Right ventricle myocardium superior (tissue), 1 donor: Measurements from ENCODE around the gene GJA10. TPM values are rescaled to one million over a fixed set of nuclear protein-coding genes. Genes with fewer than 3 reads are reported as not detected.
A peak's percentile ranks its signal among the peaks of the same experiment; 100 is the strongest.
"Not testable (repeated sequence)": the region's sequence is repeated elsewhere in the genome, so short reads cannot be mapped to it uniquely, and the experiment has no call there.

Experiments
- ATAC-seq: fragments of 200-7000 bp; cut with Tn5 transposase; one replicate; pipeline ENCODE4 v1.9.1; 2020; ENCODE audit warnings: mild to moderate bottlenecking; ENCODE audit not compliant: poor library complexity
- DNase-seq: peaks from one replicate; pipeline ENCODE4 v3.0.0-alpha.2; 2020
- intact Hi-C: fragments of 100-400 bp; cut with DNase I; formaldehyde crosslinking; loops from one replicate; pipeline ENCODE4 v1.11.2; 2022
- long read RNA-seq: library from polyadenylated mRNA; unstranded; transcript quantifications from one replicate; pipeline ENCODE4 v2.0.0, GENCODE V29; 2021
- total RNA-seq: library from RNA; stranded (reverse); fragmentation: NEBNext Ultra II Directional; extraction: Animal tissue kit (Norgen Biotek cat#: 25700); gene quantifications from one replicate; pipeline ENCODE4 v1.2.1, GENCODE V29; 2021
- donor health status: DM: no; HTN: yes; CAD: no; lungs with severe emphysema.

Gene GJA10
- total RNA-seq, result not detected
- long read RNA-seq, result 0 reads

DNA sequence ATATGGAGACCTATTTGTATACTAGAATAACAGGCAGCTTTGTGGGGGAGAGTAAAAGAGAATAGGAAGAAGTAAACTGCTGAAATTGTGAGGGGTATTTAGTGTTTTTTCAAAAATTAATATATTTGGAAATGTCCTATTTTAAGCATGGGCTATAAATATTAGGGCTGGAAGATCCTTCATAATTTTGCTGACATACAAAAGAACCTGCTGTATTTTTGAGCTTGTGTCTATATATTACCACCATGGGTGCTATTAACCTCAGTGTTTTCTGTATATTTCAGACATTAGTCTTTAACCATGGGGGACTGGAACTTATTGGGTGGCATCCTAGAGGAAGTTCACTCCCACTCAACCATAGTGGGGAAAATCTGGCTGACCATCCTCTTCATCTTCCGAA, at the start of gene GJA10:
GJA10 (plus strand) TSS at position 301 of the 400 bp plus-strand sequence; CDS start at position 301, 0 bp downstream.
- ATAC-seq (no peak), DNase-seq (no peak)
- intact Hi-C loops, result no loop called here

DNA sequence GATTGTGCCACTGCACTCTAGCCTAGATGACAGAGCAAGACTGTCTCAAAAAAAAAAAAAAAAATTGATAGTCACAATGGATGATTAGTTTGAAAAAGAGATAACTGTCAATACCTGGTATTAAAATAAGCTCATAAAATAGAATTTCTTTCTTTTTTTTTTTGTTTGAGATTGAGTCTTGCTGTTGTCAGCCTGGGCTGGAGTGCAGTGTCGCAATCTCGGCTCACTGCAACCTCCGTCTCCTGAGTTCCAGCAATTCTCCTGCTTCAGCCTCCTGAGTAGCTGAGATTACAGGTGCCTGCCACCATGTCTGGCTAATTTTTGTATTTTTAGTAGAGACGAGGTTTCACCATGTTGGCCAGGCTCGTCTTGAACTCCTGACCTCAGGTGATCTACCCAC, 46.8 kb upstream of the GJA10 start:
- intact Hi-C loops, DNase-seq, ATAC-seq: not testable (repeated sequence)

DNA sequence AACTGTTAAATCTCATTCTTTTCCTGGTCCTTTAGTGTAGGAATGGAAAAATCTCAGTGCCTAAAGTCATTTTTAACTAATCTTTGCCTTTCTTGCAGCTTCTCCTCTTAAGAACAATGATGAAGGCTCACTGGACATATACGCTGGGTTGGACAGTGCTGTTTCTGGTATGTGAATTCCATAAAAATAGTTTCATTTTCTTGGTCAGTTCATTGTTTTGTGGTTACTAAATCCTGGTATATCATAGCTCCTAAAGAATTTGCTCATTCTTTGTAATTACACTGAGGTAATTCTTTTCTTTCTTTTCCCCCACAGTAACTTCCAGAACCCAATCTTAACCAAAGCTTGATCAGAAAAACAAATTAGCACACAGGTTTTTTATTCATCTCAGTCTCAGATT, 41.2 kb upstream of the GJA10 start:
- intact Hi-C loops, result no loop called here
- DNase-seq (no peak), ATAC-seq (no peak)

DNA sequence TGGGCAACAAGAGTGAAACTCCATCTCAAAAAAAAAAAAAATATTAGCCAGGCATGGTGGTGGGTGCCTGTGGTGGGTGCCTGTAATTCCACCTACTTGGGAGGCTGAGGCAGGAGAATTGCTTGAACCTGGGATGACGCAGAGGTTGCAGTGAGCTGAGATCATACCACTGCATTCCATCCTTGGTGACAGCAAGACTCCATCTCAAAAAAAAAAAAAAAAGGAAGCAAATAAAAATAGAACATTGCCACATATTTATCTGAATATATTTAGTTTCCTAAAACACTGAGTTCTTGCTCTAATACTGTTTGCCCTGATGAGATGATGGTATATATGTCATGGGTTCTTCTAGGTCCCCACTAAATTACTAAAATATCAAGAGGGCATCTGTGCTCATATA, 36.2 kb upstream of the GJA10 start:
- DNase-seq (no peak), ATAC-seq (no peak)
- intact Hi-C loops, result no loop called here

DNA sequence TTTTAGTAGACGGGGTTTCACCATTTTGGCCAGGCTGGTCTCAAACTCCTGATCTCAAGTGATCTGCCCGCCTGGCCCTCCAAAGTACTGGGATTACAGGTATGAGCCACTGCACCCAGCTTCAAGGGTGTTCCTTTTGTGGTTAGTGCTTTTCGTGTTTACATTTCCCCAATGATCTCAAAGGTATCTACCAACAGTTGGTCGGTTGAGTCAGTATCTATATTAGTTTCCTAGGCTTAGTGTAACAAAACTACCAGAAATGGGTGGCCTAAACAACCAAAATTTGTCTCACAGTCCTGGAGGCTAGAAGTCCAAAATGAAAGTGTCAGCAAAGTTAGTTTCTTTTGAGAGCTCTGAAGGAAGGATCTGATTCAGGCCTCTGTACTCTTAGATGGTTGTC, 34.5 kb upstream of the GJA10 start:
- DNase-seq (no peak), ATAC-seq (no peak)
- intact Hi-C loops, result no loop called here

DNA sequence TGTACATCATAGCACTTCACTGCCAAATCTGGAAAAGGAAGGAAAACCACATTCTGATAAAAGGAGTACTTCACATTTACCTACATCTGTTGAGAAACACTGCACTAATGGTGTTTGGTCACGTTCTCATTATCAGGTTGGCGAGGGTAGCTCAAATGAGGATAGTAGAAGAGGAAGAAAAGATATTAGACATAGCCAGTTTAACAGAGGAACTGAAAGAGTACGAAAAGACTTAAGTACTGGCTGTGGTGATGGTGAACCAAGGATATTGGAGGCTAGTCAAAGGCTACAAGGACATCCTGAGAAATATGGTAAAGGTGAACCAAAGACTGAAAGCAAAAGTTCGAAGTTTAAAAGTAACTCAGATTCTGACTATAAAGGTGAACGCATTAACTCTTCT, 32.0 kb upstream of the GJA10 start:
- DNase-seq (no peak), ATAC-seq (no peak)
- intact Hi-C loops, result no loop called here

DNA sequence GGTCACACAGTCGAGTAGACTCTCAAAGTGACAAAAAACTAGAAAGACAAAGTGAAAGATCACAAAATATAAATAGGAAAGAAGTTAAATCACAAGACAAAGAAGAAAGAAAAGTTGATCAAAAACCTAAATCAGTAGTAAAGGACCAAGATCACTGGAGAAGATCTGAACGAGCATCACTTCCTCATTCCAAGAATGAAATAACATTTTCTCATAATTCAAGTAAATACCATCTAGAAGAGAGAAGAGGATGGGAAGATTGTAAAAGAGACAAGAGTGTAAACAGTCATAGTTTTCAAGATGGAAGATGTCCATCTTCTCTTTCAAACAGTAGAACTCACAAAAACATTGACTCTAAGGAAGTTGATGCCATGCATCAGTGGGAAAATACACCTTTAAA, 31.6 kb upstream of the GJA10 start:
- intact Hi-C loops, result no loop called here
- no peak for ATAC-seq

DNA sequence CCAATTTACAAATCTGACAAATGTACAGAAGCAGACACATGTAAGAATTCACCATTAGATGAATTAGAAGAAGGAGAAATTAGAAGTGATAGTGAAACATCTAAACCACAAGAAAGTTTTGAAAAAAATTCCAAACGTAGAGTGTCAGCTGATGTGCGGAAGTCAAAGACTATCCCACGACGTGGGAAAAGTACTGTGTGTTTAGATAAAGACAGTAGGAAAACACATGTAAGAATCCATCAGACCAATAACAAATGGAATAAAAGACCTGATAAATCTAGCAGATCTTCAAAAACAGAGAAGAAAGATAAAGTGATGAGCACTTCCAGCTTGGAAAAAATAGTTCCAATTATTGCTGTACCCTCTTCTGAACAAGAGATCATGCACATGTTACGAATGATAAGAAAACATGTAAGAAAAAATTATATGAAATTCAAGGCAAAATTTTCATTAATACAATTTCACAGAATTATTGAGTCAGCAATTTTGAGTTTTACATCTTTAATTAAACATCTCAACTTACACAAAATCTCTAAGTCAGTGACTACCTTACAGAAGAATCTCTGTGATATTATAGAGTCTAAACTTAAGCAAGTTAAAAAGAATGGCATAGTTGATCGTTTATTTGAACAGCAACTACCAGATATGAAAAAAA, 28.1 kb upstream of the GJA10 start:
- intact Hi-C loops, result no loop called here
- ATAC-seq, result no peak
- DNase-seq, result no peak

More for the DNA sequence above, 31.6 kb upstream of the GJA10 start:
- DNase-seq, result no peak

DNA sequence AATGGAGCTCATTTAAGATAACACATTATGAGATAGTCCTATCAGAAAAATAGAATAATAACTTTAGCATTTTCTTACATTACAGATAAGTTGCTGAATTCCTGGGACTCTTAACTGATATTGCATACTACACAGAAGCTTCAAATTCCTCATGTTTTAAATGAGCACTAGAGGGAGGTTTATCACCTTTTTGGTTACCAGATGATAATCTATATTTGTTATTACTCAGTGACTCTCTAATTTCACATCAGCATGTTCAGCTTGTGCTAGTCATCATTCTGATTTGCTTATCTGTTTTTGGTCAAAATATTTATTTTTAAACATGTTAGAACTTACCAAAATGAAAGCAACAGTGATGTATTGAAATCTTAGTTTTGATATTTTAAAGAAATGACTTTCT, 20.5 kb upstream of the GJA10 start:
- no peak for DNase-seq
- no peak for ATAC-seq
- intact Hi-C loops, result no loop called here

DNA sequence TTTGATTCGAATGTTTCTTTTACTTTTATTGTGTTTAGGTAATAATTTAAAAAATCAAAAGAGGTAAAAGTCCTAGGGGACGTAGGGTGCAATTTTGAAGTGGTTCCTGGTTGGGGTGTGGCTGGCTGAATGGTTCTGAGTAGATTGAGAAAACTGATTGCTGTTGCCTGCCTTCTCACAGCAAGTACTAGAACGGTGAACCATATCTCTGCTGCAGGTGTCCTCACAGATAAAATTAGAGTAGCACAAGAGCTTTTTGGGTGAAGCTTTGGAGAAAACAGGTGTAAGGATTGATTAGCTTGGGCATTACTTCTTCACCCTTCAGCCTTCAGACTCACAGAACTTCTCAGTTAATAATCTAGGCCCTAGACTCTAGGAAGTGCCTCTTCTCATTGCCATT, 19.8 kb upstream of the GJA10 start:
- ATAC-seq (no peak), DNase-seq (no peak)
- intact Hi-C loops, result no loop called here

DNA sequence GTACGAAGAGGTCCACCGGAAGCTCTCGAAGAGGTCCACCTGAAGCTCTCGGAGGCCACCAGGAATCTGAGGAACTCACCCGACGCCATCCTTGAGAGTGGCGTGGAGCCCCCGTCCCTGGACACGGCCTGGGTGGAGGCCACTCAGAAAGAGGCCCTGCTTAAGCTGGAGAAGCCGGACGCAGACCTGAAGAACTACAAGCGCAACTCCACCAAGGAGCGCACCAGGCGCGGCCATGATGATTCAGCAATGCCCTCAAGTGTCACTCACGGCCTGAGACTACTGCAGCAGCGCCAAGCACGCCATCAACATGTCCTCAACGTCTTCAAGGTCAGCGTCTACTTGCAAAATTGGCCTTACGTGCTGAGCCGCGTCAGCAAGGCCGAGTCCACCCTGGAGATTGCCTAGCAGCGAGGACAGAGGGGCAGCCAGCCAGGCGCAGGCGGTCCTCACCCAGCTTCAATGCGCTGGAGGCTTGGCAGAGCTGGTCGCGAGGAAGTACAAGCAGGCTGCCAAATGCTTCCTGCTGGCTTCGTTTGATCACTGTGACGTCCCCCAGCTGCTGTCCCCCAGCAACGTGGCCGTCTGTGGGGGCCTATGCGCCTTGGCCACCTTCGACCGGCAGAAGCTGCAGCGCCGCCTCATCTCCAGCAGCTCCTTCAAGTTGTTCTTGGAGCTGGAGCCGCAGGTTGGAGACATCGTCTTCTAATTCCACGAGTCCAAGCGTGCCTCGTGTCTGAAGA, 7.7 kb upstream of the GJA10 start:
- DNase-seq (no peak), ATAC-seq (no peak)
- intact Hi-C loops, result no loop called here

DNA sequence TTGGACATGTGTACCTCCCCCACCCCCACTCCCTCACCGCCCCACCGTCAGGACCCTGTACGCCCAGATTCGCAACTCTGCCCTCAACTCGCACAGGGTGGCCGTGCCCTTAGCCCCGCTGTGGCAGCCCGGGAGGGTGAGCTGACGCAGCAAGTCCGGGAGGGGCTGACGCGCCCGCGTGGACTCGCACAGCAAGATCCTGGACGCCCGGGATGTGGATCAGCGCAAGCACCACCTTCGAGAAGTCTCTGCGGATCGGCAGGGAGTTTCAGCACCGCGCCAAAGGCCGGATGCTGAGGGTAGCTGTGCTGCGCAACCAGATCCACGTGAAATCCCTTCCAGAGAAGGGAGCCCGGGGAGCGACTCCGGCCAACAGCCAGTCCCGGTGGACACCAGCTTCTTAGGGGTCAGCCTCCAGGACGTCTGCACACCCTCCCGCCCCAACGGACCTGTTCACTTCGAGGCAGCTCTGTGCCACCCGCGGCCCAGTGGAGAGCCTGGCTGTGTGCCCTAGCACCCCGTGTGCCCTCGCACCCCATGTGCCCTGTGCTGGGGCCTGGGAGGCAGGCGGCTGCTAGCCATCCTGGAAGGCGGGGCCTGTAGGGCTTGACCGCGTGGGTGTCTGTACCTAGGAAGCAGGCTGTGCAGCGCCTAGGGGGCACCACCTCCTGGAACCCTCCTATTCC, 6.7 kb upstream of the GJA10 start:
- intact Hi-C loops, result no loop called here
- ATAC-seq (no peak), DNase-seq (no peak)

DNA sequence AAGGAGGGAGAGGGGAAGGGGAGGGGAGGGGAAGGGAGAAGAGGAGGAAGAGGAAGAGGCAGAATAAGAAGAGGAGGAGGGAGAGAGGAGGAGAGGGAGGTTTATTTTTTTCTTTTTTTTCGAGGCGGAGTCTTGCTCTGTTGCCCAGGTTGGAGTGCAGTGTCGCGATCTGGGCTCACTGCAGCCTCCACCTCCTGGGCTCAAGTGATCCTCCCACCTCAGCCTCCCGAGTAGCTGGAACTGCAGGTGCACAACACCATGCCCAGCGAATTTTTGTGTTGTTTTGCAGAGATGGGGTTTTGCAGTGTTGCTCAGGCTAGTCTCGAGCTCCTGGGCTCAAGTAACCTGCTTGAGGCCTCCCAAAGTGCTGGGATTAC, 6.1 kb upstream of the GJA10 start:
- ATAC-seq (no peak), DNase-seq (no peak)
- intact Hi-C loops, result no loop called here

DNA sequence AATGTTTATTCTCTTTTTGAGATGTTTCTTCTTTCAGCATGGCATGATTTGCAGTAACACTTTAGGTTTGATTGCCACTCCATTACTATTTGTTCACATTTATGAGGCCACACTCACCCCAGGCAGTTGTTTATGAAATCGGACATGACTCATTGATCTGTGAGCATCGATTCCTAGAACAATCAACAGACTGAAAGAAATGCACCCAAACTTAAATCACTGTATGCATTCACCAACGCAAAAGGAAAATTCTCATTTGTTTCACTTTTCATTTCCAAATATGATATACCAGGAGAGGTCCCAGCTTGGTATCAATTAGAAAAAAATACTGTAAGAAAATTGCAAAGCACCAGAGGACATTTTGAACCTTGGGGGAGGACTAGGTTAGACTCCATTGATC, 5.4 kb upstream of the GJA10 start:
- no peak for ATAC-seq
- DNase-seq, result no peak
- intact Hi-C loops, result no loop called here

DNA sequence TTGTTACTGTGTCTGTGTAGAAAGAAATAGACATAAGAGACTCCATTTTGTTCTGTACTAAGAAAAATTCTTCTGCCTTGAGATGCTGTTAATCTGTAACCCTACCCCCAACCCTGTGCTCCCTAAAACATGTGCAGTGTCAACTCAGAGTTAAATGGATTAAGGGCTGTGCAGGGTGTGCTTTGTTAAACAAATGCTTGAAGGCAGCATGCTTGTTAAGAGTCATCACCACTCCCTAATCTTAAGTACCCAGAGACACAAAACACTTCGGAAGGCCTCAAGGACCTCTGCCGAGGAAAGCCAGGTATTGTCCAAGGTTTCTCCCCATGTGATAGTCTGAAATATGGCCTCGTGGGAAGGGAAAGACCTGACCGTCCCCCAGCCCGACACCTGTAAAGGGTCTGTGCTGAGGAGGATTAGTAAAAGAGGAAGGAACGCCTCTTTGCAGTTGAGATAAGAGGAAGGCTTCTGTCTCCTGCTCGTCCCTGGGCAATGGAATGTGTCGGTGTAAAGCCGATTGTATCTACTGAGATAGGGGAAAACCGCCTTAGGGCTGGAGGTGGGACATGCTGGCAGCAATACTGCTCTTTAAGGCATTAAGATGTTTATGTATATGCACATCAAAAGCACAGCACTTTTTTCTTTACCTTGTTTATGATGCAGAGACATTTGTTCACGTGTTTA, 3.3 kb upstream of the GJA10 start:
- DNase-seq, ATAC-seq: not testable (repeated sequence)

DNA sequence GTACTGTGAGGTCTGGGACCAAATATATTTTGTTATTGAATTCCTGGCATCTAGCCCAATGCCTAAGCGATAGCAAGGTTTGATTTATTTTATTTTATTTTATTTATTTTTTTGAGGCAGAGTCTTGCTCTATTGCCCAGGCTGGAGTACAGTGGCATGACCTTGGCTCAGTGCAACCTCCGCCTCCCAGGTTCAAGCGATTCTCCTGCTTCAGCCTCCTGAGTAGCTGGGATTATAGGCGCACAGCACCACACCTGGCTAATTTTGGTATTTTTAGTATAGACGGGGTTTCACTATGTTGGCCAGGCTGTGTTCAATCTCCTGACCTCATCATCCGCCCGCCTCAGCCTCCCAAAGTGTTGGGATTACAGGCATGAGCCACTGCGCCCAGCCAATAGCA, 1.7 kb upstream of the GJA10 start:
- intact Hi-C loops, DNase-seq, ATAC-seq: not testable (repeated sequence)

More for the DNA sequence above, 3.3 kb upstream of the GJA10 start:
- intact Hi-C loops, result not testable (repeated sequence)

DNA sequence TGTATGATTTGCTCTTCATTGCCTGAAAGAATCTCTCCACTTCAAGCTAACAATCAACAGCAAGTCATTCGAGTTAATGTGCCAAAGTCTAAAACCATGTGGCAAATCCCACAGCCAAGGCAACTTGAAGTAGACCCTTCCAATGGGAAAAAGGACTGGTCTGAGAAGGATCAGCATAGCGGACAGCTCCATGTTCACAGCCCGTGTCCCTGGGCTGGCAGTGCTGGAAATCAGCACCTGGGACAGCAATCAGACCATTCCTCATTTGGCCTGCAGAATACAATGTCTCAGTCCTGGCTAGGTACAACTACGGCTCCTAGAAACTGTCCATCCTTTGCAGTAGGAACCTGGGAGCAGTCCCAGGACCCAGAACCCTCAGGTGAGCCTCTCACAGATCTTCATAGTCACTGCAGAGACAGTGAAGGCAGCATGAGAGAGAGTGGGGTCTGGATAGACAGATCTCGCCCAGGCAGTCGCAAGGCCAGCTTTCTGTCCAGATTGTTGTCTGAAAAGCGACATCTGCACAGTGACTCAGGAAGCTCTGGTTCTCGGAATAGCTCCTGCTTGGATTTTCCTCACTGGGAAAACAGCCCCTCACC, 1.1 kb downstream of the GJA10 start:
- DNase-seq (no peak), ATAC-seq (peak; percentile 64)
- intact Hi-C loops, result no loop called here

DNA sequence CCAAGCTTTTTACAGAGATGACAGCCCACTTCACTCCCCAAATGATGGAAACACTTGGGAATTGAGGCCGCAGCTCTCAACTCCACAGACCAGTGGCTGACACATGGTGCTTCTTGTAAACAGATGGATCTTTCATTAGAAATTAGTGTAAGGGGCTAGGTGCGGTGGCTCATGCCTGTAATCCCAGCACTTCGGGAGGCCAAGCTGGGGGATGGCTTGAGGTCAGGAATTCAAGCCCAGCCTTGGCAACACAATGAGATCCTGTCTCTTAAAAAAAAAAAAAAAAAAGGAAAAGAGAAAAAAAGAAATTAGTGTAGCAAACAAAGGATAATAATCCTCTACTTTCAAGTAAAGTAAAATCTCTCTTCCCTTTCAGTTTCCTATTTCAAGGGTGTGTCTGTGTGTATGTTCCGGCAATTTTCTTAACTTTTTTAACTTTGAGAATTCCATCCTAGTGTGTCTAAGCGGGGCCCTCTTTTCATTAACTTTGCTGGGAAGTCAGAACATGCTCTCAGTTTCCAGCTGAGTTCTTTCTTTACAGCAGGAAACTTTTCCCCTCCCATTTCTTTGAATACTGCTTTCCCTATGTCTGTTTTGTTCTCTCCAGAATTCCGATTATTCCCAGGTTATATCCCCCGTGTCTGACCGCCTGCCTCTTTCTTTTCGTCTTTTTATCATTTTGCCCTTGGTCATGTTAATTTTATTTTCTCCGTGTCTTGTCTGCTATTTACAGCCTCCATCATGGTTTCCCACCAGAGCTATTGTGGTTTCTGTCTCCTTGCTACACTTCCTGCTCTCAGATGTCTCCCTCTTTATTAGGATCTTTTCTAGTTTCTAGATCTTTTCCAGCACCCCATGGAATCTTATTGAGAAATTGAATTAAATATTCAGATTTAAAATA, 16.0 kb downstream of the GJA10 start:
- ATAC-seq, intact Hi-C loops, DNase-seq: not testable (repeated sequence)
